Duodenal mucosa (tissue), 2 donors: ENCODE results near the gene GDF7.
A peak's percentile ranks its signal among the peaks of the same experiment; 100 is the strongest.

Experiments
- H3K27ac ChIP-seq: one replicate; pipeline ENCODE4 v1.7.0; 2013; ENCODE audit warnings: low read depth, low read length
- H3K27me3 ChIP-seq, 2 donors: one replicate each; pipeline ENCODE4 v1.7.0; 2013; ENCODE audit warnings: low read length in 2 of 2, control low read depth in 1 of 2; ENCODE audit not compliant: insufficient read depth in 2 of 2, control insufficient read depth in 1 of 2
- H3K36me3 ChIP-seq, 2 donors: one replicate each; pipeline ENCODE4 v1.7.0; 2013; ENCODE audit warnings: low read length in 2 of 2, control low read depth in 1 of 2; ENCODE audit not compliant: insufficient read depth in 2 of 2, control insufficient read depth in 1 of 2
- H3K4me1 ChIP-seq, 2 donors: one replicate each; pipeline ENCODE4 v1.7.0; 2013; ENCODE audit warnings: low read length in 2 of 2, control low read depth in 1 of 2; ENCODE audit not compliant: insufficient read depth in 2 of 2, control insufficient read depth in 1 of 2
- H3K4me3 ChIP-seq, 2 donors: one replicate each; pipeline ENCODE4 v1.7.0; 2013; ENCODE audit warnings: low read length in 2 of 2, low read depth in 1 of 2
- H3K9ac ChIP-seq, 2 donors: one replicate each; pipeline ENCODE4 v1.7.0; 2013; ENCODE audit warnings: low read length in 2 of 2, low read depth in 1 of 2
- H3K9me3 ChIP-seq, 2 donors: one replicate each; pipeline ENCODE4 v1.7.0; 2013; ENCODE audit warnings: low read length in 2 of 2, control low read depth in 1 of 2; ENCODE audit not compliant: control insufficient read depth in 1 of 2

The GDF7 gene

DNA sequence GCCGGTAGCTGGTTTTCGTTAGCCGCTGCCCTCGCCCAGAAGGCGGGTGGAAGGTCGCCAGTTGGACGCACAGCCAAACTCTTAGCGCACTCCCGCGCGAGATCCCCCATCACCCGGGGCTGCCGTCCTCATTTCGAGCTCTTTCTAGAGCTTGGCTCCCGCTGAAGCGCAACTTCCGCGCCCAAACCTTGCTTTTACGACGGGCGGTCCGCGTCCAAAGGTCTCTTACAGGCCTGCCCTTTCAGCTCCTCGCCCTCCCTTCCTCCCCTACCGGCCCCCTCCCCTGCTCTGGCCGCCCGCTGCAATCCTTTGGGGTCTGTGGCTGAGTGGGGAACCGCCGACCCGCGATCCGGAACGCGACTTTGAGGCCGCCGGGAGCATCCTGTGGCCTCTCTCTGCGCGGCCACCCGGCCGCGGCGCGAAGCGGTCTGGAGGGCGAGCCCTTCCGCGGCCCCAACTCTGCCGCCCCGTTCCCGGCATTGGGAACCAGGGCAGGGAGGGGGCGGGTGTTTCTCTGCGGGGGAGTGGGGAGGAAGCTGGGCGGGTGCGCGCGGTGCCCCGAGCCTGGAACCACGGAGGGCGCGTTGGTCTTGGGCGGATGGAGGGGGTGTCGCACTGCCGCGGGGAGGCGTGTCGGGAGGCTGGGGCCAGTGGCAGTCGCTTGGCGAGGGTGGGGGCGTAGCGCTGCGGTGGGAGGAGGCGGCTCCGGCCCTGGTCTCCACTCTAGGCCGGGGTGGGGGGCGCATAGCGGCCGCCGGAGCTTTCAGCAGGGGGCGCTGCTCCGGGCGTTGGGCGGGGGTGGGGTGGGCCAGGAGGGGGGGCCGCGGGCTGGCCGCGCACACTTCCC, at the start of gene GDF7:
Gene GDF7 (plus strand): TSS at position 841 of the 847 bp plus-strand sequence. CDS start 96 bp downstream, outside the sequence.
- Histone ChIP-seq H3K27me3 (peaks cover 88 to 90% of the 10 kb centered on the region in 2 donors), H3K9ac (peak within 1 kb of the TSS in 1 of 2 donors; percentile 6), H3K4me3 (peak within 1 kb of the TSS; percentile 29 to 58), H3K9me3 (no peaks in the 10 kb centered on the region), H3K36me3 (no peaks in the 10 kb centered on the region), H3K4me1 (peaks cover 8 to 29% of the 10 kb centered on the region in 2 donors), H3K27ac (peak within 1 kb of the TSS; percentile 10)

- Histone ChIP-seq H3K4me1 (peaks cover 41 to 43% of the 10 kb centered on the region in 2 donors), H3K4me3 (no peak overlapping the region), H3K27ac (peak overlapping the region; percentile 85), H3K27me3 (no peaks in the 10 kb centered on the region), H3K9ac (peak overlapping the region in 1 of 2 donors; percentile 54), H3K36me3 (peaks cover 2 to 19% of the 10 kb centered on the region in 2 donors), H3K9me3 (no peaks in the 10 kb centered on the region)
These were observed 49.0 kb upstream of the GDF7 start for GRCh38 chr2:20617892-20618467.

GRCh38 chr2:20618468-20618885, 48.5 kb upstream of the GDF7 start:
- no peaks in the 10 kb centered on the region for H3K27me3 ChIP-seq
- H3K9ac ChIP-seq, result peak overlapping the region in 1 of 2 donors; percentile 54
- H3K36me3 ChIP-seq, result peaks cover 2 to 24% of the 10 kb centered on the region in 2 donors
- H3K27ac ChIP-seq, result peak overlapping the region; percentile 83
- H3K9me3 ChIP-seq, result no peaks in the 10 kb centered on the region
- no peak overlapping the region for H3K4me3 ChIP-seq
- H3K4me1 ChIP-seq, result peaks cover 41 to 43% of the 10 kb centered on the region in 2 donors

DNA sequence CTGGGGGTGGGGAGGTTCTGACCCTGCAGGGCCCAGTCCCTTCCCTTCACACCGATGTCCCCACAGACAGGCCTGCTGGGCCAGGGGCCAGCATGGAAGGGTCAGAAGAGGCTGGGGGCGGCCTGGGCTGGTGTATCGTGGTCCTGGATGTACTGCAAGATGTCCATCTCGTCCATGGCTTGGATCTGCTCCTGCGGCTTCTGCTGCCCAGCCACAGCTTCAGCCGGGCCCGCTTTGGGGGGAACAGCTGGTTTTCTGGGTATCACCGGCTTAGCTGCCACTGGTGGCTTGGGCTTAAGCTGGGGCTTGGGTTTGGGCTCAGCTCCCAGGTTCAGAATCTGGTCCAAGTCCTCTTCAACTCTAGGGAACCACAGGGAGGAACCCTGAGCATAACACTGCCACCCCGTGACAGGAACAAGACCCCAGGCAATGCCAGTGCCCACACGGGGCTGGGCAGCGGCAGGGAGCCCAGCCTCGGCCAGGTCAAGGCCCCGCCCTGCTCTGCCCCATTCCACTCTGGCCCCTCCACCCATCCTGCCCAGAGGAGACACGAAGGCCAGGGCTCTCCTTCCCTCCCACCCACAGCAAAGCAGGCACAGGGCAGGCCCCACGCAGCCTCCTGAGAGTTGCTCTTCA, 47.9 kb upstream of the GDF7 start:
- Histone ChIP-seq H3K27ac (peak overlapping the region; percentile 83), H3K4me3 (no peak overlapping the region), H3K9me3 (no peaks in the 10 kb centered on the region), H3K27me3 (no peaks in the 10 kb centered on the region), H3K4me1 (peaks cover 39 to 42% of the 10 kb centered on the region in 2 donors), H3K9ac (peak overlapping the region in 1 of 2 donors; percentile 54), H3K36me3 (peaks cover 2 to 26% of the 10 kb centered on the region in 2 donors)

- Histone ChIP-seq H3K9ac (no peak overlapping the region), H3K4me1 (peaks cover 33 to 35% of the 10 kb centered on the region in 2 donors), H3K27me3 (no peaks in the 10 kb centered on the region)
These were observed 47.3 kb upstream of the GDF7 start for GRCh38 chr2:20619624-20620024.

DNA sequence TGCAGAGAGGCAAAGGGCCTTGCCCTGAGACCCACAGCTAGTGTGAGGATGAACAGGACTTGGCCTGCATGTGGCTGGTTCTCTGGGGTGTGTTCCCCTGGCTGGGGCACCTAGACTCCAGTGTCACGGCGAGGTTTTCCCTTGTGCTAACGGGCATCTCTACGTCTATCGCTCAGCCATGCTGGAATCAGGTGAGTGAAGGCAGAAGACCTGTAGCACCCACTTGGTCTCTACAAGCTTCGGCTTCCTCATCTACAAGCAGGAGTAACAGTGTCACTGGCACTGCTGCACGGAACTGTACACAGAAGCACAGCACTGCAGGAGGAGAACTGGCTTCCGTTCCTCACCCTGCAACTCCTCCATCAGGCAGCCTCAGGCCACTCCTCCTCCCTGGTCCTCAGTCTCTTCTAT, 46.7 kb upstream of the GDF7 start:
- H3K9me3 ChIP-seq, result no peaks in the 10 kb centered on the region
- no peaks in the 10 kb centered on the region for H3K27me3 ChIP-seq
- peaks cover 26 to 31% of the 10 kb centered on the region in 2 donors for H3K4me1 ChIP-seq
- no peak overlapping the region for H3K4me3 ChIP-seq
- H3K9ac ChIP-seq, result no peak overlapping the region
- H3K36me3 ChIP-seq, result peaks cover 2 to 31% of the 10 kb centered on the region in 2 donors
- no peak overlapping the region for H3K27ac ChIP-seq

More at GRCh38 chr2:20619624-20620024, 47.3 kb upstream of the GDF7 start:
- Histone ChIP-seq H3K36me3 (peaks cover 2 to 31% of the 10 kb centered on the region in 2 donors), H3K4me3 (no peak overlapping the region), H3K9me3 (no peaks in the 10 kb centered on the region), H3K27ac (peak overlapping the region; percentile 83)

GRCh38 chr2:20620696-20621365, 46.1 kb upstream of the GDF7 start:
- Histone ChIP-seq H3K27me3 (no peaks in the 10 kb centered on the region), H3K4me3 (no peak overlapping the region), H3K9ac (no peak overlapping the region), H3K36me3 (peaks cover 2 to 31% of the 10 kb centered on the region in 2 donors), H3K9me3 (no peaks in the 10 kb centered on the region), H3K27ac (no peak overlapping the region), H3K4me1 (peaks cover 25 to 31% of the 10 kb centered on the region in 2 donors)

DNA sequence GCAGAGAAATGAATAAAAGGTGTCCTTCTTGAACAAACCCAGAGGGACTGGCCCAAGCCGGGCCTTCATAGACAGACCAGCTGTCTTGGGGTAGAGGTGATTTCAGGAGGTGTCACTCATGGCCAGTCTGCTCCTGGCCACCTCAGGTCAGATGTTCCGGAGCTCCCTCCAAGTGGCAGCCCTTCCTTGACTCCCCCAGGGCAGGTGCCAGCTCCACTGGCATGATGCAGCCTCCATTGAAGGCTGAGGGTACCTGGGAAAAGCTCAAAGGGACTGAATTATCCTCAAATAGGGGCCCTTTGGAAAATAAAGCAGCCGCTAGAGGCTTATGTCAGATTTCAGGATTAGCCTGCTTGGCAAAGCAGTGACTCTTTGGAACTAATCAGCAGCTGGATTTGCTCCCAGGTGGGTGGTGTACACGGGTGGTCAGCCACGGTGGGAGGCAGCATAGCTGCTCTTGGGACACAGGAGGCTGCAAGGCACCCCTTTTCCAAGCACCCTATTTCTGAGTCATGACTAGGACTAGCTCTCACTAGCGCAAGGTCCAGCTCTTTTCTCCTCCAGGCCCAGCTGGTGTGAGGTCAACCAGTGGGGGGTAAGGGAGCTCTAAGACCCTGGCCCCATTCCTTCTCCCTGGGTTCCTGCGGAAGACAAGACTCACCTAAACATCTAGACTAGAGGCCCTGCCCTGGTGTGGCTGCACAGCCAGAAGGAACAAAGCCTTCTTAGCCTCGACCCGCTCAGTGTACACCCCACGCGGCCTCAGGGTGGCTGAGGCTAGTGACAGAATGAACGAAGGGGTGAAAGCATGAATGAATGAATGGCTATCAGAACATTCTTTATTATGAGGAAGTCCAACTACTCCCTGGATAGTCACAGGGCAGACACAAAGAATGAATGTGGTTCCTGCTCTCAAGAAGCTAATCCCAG, 45.3 kb upstream of the GDF7 start:
- no peak overlapping the region for H3K27ac ChIP-seq
- no peaks in the 10 kb centered on the region for H3K27me3 ChIP-seq
- H3K36me3 ChIP-seq, result peaks cover 2 to 36% of the 10 kb centered on the region in 2 donors
- no peaks in the 10 kb centered on the region for H3K9me3 ChIP-seq
- H3K9ac ChIP-seq, result no peak overlapping the region
- H3K4me3 ChIP-seq, result no peak overlapping the region
- H3K4me1 ChIP-seq, result peaks cover 21 to 31% of the 10 kb centered on the region in 2 donors

- Histone ChIP-seq H3K4me3 (no peak overlapping the region), H3K9me3 (no peaks in the 10 kb centered on the region), H3K4me1 (peaks cover 14 to 25% of the 10 kb centered on the region in 2 donors), H3K36me3 (peaks cover 2 to 36% of the 10 kb centered on the region in 2 donors), H3K27ac (no peak overlapping the region), H3K9ac (no peak overlapping the region), H3K27me3 (no peaks in the 10 kb centered on the region)
These were observed 44.7 kb upstream of the GDF7 start for GRCh38 chr2:20622296-20622686.
